Measurements from ENCODE around the gene COA3.

DNA sequence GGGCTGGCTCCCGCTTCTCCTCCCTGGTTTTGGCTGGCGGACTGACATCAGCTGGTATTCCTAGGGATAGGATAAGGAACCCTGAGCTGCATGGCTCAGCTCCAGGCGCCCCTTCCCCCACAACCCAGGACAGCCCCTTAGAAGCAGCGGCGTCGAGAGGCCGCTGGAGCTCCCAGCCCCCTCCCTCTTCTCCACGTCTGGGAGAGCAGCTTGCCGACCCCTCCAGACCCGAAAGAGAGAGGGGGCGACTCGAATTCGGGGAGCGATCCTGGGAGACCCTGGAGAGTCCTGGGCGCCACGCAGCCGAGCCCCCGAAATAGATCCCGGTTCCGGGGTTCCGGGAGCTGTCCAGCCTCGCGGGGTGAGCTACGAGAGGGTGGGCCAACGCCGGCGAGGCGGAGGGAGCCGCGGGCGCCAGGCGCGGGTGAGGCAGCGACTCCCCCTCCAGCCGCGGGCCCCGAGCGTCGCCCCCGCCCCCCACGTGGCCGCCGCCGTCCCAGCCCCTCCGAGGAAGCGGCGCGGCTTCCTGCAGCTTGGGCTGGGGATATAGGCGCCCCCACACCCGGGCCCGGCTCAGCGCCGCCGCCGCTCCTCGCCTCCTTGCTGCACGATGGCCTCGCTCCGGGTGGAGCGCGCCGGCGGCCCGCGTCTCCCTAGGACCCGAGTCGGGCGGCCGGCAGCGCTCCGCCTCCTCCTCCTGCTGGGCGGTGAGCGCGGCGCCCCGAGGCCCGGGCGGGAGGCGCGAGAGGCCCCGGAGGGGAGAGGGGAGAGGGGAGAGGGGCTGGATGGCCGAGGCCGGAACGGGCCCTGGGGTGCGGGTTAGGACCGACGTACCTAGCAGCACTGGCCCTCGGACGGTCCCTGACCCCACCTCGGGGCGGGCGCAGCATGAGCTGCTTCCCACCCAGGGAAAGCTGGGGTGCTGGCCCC, 37.6 kb downstream of the COA3 start, which contains the start of gene RAMP2:
- TF ChIP-seq CTCF (IDR thresholded peaks at IDR 0.05) (no peak), POLR2A (IDR thresholded peaks at IDR 0.05) (no peak), EP300 (IDR thresholded peaks at IDR 0.05) (no peak), POLR2AphosphoS5 (IDR thresholded peaks at IDR 0.05) (no peak)

All from sigmoid colon (tissue), 4 donors.